NCI-H345 treated with DMSO at 0.1 percent for 48 hours (cell line): ENCODE measurements around the gene PRSS2.
A peak's percentile ranks its signal among the peaks of the same experiment; 100 is the strongest.

Source experiments
- DNase-seq: peaks from one replicate; lab custom pipeline; 2025; ENCODE audit not compliant: unreplicated experiment; lab: John Stamatoyannopoulos, UW

Gene PRSS2

DNA sequence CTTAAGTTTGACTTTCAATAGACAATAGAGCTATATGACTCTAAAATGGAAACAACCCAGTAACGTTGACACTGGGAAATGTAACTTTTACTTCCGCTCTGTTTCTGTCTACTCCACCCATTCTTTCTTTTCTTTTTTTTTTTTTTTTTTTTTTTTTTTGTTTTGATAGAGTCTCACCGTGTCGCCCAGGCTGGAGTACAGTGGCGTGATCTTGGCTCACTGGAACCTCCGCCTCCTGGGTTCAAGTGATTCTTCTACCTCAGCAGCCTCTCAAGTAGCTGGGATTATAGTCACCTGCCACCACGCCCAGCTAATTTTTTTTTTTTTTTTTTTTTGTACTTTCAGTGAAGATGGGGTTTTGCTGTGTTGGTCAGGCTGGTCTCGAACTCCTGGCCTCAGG, 13.9 kb downstream of the PRSS2 start:
- no peak for DNase-seq

DNA sequence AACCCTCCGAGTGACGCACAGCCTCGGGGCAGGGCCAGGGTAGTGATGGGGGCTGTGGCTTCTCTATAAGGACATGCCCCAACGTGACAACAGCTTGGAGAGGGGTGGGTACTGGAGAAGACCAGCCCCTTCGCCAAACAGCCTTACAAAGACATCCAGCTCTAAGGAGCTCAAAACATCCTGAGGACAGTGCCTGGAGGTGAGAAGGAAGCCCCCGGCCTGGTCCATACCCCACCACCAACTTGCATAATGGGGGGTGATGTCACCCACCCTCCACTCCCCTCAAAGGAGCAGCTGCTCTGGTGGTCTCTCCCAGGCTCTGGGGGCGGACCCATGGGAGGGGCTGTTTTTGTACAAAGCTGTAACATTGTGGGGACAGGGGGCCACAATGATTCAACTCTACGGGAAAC, 15.1 kb downstream of the PRSS2 start:
- DNase-seq: no peak

DNA sequence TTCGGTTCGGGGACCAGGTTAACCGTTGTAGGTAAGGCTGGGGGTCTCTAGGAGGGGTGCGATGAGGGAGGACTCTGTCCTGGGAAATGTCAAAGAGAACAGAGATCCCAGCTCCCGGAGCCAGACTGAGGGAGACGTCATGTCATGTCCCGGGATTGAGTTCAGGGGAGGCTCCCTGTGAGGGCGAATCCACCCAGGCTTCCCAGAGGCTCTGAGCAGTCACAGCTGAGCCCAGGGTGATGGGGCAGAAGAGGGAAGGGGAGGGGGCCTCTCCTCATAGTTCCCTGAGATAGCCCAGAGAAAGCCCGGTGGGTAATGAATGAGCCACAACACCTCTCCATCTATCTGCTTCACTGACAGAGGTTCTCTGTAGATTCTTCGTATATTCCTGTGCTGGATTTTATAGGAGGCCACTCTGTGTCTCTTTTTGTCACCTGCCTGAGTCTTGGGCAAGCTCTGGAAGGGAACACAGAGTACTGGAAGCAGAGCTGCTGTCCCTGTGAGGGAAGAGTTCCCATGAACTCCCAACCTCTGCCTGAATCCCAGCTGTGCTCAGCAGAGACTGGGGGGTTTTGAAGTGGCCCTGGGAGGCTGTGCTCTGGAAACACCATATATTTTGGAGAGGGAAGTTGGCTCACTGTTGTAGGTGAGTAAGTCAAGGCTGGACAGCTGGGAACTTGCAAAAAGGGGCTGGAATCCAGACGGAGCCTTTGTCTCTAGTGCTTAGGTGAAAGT, 16.4 kb downstream of the PRSS2 start:
- peak; percentile 43 for DNase-seq

DNA sequence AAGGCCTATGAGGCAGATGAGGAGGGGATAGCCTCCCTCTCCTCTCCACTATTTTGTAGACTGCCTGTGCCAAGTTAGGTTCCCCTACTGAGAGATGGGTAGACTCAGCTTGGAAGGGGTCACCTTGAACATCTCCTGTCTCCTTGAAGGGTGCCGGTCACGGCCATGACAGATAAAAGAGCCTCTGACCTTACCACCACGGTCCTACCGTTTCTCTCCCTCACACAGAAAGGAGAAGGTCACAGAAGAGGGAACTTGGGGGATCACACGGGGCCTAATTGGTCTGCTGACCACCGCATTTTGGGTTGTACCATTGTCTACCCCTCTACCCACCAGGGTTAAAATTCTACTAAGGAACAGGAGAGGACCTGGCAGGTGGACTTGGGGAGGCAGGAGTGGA, 17.0 kb downstream of the PRSS2 start:
- DNase-seq: no peak

DNA sequence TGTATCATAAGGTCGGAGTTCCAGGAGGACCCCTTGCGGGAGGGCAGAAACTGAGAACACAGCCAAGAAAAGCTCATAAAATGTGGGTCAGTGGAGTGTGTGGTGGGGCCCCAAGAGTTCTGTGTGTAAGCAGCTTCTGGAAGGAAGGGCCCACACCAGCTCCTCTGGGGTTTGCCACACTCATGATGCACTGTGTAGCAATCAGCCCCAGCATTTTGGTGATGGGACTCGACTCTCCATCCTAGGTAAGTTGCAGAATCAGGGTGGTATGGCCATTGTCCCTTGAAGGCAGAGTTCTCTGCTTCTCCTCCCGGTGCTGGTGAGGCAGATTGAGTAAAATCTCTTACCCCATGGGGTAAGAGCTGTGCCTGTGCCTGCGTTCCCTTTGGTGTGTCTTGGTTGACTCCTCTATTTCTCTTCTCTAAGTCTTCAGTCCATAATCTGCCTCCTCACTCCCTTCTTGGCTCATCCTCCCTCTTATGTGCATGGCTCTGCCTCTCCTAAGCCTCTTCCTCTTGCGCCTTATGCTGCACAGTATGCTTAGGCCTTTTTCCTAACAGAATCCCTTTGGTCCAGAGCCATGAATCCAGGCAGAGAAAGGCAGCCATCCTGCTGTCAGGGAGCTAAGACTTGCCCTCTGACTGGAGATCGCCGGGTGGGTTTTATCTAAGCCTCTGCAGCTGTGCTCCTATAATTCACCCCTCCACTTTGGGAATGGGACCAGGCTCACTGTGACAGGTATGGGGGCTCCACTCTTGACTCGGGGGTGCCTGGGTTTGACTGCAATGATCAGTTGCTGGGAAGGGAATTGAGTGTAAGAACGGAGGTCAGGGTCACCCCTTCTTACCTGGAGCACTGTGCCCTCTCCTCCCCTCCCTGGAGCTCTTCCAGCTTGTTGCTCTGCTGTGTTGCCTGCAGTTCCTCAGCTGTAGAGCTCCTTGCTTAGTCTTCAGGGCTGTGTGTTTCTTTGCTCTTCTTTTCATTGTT, 17.8 kb downstream of the PRSS2 start:
- no peak for DNase-seq

DNA sequence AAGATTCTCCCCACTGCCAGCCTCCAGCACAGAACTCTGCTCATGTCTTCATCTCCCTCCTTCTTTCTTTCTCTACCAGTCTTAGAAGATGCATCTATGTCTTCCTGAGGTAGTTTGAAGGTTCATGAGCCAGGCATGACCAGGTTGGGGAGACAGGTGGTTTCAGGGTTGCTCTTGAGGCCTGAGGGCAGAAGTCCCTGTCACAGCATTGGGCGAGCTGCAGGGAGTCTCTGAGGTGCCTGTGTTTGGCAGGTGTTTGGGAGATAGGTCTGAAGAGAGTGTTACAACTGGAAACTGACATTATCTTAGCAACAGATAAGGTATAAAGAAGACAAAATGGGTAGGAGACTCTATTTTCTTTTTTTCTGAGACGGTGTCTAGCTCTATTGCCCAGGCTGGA, 18.7 kb downstream of the PRSS2 start:
- DNase-seq: no peak

DNA sequence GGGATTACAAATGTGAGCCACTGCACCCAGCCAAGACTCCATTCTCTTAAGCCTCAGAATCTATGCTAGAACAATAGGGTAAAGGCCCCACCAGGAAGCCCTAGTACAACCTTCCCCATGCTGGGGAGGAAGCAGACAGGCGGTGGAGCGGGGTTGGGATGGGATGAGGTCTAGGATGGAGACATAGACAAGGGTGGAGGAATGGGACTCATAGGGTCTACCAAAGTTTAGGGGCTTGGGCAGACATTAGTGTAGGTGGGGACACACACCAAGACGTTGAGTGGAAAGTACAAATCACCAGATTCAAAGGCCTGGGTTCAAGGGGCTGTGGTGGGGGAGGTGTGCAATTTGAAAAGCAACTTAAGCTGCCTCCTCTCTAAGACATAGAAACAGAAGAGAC, 19.3 kb downstream of the PRSS2 start:
- DNase-seq: no peak

DNA sequence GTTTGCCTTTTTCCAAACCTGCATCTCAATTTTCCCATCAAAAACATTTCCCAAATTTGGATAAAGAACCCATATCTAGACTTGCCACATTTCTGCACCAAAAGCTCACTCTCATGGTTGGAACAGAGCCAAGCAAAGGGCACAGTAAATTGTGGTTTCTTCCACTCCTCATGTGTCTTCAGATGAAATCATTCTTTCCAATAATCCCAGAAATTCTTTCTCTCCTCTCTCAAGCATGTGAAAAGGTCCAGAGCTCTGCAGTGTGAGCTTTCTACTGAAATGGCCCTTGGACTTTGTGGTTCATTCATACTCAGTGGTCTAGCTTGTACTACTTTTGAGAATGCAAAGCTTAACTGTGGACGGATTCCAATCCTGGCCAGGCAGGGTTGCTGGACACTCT, 19.8 kb downstream of the PRSS2 start:
- DNase-seq: no peak

DNA sequence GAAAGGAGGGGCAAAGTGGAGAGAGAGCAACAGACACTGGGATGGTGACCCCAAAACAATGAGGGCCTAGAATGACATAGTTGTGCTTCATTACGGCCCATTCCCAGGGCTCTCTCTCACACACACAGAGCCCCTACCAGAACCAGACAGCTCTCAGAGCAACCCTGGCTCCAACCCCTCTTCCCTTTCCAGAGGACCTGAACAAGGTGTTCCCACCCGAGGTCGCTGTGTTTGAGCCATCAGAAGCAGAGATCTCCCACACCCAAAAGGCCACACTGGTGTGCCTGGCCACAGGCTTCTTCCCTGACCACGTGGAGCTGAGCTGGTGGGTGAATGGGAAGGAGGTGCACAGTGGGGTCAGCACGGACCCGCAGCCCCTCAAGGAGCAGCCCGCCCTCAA, 20.7 kb downstream of the PRSS2 start:
- DNase-seq: no peak

DNA sequence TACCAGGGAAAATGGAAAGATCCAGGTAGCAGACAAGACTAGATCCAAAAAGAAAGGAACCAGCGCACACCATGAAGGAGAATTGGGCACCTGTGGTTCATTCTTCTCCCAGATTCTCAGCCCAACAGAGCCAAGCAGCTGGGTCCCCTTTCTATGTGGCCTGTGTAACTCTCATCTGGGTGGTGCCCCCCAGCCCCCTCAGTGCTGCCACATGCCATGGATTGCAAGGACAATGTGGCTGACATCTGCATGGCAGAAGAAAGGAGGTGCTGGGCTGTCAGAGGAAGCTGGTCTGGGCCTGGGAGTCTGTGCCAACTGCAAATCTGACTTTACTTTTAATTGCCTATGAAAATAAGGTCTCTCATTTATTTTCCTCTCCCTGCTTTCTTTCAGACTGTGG, 21.4 kb downstream of the PRSS2 start:
- no peak for DNase-seq

DNA sequence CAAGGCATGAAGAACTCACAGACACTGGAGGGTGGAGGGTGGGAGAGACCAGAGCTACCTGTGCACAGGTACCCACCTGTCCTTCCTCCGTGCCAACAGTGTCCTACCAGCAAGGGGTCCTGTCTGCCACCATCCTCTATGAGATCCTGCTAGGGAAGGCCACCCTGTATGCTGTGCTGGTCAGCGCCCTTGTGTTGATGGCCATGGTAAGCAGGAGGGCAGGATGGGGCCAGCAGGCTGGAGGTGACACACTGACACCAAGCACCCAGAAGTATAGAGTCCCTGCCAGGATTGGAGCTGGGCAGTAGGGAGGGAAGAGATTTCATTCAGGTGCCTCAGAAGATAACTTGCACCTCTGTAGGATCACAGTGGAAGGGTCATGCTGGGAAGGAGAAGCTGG, 21.8 kb downstream of the PRSS2 start:
- DNase-seq: no peak

DNA sequence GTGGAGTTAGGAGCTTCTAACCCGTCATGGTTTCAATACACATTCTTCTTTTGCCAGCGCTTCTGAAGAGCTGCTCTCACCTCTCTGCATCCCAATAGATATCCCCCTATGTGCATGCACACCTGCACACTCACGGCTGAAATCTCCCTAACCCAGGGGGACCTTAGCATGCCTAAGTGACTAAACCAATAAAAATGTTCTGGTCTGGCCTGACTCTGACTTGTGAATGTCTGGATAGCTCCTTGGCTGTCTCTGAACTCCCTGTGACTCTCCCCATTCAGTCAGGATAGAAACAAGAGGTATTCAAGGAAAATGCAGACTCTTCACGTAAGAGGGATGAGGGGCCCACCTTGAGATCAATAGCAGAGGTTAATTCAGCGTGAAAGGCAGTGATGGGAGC, 22.4 kb downstream of the PRSS2 start:
- DNase-seq: no peak

DNA sequence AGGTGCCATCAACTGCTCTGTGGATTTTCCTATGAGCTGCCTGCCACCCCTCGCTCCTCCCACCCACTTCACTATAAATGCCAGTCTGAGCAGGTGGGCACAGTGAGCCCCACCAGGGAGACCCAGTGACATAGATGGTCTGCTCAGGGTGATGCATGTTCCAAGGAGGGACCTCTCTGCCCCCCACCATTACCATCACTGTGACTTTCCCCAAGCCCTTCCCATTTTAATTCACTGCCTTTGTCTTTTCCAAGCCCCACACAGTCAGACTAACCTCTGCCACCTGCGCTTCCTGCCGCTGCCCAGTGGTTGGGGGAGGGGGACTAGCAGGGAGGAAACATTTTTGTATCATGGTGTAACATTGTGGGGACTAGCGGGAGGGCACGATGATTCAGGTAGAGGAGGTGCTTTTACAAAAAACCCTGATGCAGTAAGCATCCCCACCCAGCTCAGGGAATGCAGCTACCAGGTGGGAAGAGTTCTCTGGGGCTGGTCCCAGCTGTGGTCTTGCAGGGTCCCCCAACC, 24.6 kb downstream of the PRSS2 start:
- no peak for DNase-seq

DNA sequence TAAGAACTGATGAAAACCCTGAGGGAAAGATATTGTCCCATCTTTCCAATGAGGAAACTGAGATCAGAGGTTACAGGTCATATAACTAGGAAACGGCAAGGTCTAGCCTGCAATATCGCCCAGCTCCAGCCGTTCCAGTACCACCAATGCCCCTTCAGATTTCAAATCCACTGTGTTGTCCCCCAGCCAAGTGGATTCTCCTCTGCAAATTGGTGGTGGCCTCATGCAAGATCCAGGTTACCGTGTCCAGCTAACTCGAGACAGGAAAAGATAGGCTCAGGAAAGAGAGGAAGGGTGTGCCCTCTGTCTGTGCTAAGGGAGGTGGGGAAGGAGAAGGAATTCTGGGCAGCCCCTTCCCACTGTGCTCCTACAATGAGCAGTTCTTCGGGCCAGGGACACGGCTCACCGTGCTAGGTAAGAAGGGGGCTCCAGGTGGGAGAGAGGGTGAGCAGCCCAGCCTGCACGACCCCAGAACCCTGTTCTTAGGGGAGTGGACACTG, 25.3 kb downstream of the PRSS2 start:
- DNase-seq: no peak

DNA sequence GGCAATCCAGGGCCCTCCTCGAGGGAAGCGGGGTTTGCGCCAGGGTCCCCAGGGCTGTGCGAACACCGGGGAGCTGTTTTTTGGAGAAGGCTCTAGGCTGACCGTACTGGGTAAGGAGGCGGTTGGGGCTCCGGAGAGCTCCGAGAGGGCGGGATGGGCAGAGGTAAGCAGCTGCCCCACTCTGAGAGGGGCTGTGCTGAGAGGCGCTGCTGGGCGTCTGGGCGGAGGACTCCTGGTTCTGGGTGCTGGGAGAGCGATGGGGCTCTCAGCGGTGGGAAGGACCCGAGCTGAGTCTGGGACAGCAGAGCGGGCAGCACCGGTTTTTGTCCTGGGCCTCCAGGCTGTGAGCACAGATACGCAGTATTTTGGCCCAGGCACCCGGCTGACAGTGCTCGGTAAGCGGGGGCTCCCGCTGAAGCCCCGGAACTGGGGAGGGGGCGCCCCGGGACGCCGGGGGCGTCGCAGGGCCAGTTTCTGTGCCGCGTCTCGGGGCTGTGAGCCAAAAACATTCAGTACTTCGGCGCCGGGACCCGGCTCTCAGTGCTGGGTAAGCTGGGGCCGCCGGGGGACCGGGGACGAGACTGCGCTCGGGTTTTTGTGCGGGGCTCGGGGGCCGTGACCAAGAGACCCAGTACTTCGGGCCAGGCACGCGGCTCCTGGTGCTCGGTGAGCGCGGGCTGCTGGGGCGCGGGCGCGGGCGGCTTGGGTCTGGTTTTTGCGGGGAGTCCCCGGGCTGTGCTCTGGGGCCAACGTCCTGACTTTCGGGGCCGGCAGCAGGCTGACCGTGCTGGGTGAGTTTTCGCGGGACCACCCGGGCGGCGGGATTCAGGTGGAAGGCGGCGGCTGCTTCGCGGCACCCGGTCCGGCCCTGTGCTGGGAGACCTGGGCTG, 26.0 kb downstream of the PRSS2 start:
- no peak for DNase-seq

DNA sequence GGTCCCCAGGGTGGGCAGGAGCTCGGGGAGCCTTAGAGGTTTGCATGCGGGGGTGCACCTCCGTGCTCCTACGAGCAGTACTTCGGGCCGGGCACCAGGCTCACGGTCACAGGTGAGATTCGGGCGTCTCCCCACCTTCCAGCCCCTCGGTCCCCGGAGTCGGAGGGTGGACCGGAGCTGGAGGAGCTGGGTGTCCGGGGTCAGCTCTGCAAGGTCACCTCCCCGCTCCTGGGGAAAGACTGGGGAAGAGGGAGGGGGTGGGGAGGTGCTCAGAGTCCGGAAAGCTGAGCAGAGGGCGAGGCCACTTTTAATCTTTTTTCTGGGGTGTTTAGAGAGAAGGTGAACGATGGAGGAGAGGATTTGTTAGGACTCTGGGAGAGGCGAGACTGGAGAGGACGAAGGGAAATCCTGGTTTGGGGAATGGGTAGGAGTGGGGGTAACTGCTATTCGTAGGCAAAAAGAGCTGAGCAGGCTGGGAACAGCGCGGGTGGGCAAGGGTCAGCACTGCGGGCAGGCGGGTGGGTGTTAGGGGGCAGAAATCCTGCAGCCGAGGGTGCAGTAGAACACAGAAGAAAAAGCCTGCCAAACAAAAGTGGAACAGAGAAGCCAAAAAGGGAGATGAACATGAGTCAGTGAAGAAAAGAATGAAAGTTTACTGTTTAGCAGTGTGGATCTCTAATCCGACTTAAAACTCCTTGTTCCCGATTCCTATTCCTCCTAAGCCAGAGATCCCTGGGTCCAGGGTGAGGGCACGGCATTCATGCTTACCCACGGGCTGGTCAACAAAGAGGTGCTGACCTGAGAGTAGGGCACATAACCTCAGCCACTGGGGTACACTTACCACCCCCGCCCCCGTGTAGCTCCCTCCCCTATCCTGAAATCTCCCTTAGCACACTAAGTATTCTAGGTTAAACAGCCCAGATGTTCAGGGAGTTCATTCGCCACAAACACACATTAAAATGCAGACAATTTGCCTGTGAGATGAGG, 26.9 kb downstream of the PRSS2 start:
- no peak for DNase-seq

DNA sequence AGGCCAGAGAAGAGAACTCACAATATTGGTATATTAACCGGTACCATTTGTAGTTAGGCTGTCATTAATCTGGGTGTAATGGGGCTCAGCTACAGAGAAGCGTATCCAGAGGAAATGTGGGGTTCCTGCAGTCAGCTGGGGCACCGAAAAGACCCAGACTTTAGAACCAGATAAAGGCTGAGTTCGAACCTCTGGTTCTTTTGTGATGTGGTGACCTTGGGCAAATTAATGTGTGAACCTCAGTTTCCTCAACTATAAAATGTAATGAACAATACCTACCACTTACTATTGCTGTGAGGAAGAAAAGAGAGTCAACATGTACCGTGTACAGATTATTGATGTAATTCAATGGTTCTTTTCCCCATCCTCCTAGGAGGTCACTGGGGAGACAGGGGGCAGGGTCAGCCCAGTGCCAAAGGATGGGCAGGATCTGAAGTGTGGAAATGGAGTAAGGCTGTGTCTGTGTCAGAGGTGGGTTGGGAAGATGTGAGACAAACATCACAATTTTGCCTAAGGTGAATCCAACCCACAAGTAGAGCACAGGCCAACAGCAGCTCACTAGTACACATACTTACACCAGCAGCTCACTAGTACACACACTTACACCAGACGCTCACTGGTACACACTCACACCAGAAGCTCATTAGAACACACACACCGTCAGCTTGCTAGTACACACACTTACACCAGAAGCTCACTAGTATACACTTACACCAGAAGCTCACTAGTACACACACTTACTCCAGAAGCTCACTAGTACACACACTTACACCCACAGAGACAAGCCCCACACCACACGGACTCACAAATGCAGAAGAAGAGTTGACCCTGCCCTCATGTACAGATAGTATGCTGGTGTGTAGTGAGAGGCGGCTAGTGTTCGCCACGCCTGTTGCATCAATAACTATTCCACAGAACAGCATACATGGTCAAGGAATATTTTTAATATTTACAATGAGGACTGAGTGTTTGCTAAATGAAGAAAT, 28.0 kb downstream of the PRSS2 start:
- no peak for DNase-seq

DNA sequence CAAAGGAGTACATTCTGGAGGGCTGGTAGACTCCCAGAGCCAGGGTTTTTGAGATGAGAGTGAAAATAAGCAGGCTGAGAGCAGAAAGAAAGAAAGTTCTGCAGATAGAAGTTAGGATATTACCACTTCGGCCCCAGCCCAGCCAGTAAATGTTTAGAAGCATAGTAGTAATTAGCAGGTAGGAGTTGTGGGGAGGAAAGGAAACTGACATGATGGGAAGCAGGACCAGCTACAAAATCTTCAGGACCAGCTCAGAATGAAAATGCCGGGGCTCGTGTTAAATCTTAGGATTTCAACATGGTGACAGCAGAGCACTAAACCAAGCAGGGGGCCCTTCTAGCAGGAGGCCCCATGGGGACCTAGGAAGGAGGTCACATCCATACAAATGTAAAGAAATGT, 28.7 kb downstream of the PRSS2 start:
- DNase-seq: no peak
